ENCODE measurements around the gene ST7.

DNA sequence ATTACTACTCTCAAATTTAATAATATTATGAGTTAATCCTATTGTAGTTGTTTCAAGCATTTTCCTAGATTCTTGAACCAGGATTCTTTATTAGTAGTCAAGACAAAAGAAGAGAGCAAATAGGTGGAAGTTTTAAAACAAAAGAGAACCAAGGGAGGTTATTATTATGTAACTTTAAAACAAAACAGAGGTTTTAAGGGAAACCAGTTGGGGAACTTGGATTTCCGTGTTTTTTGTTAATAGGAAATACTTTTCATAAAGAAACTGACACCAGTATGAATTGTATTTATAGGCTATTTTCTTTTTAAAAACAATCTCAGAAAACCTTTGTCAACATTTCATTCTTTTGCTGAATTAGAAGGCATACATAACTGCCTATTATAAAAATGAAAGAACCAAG, 185.7 kb downstream of the ST7 start:
- TF ChIP-seq, protein P1, sequence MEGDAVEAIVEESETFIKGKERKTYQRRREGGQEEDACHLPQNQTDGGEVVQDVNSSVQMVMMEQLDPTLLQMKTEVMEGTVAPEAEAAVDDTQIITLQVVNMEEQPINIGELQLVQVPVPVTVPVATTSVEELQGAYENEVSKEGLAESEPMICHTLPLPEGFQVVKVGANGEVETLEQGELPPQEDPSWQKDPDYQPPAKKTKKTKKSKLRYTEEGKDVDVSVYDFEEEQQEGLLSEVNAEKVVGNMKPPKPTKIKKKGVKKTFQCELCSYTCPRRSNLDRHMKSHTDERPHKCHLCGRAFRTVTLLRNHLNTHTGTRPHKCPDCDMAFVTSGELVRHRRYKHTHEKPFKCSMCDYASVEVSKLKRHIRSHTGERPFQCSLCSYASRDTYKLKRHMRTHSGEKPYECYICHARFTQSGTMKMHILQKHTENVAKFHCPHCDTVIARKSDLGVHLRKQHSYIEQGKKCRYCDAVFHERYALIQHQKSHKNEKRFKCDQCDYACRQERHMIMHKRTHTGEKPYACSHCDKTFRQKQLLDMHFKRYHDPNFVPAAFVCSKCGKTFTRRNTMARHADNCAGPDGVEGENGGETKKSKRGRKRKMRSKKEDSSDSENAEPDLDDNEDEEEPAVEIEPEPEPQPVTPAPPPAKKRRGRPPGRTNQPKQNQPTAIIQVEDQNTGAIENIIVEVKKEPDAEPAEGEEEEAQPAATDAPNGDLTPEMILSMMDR (conservative IDR thresholded peaks at IDR 0.05; ENCODE audit: low read length) = no peak
- TF ChIP-seq EZH2phosphoT487 (IDR thresholded peaks at IDR 0.05; ENCODE audit: borderline replicate concordance, low read depth, low read length) = no peak

Data from OCI-LY7 (cell line).